ENCODE results near the gene RECK. TPM values are rescaled to one million over a fixed set of nuclear protein-coding genes. Genes with fewer than 3 reads are reported as not detected.

RECK gene
- total RNA-seq, 1 donor from 2014 or later = 11.7 TPM

GRCh38 chr9:36018891-36019720, 17.6 kb upstream of the RECK start:
- H3K4me1 Mint-ChIP-seq (ENCODE audit: unreplicated experiment) = peaks cover 4% of the 10 kb centered on the region
- no peak for DNase-seq (ENCODE audit: extremely low spot score, unreplicated experiment)

GRCh38 chr9:36021968-36022367, 14.7 kb upstream of the RECK start:
- Mint-ChIP-seq H3K9me3 (no peaks in the 10 kb centered on the region), H3K27me3 (peaks cover 9% of the 10 kb centered on the region), H3K4me1 (ENCODE audit: unreplicated experiment) (peaks cover 4% of the 10 kb centered on the region), H3K36me3 (no peaks in the 10 kb centered on the region), H3K27ac (no peak overlapping the region), H3K4me3 (no peak overlapping the region)
- no peak for DNase-seq (ENCODE audit: extremely low spot score, unreplicated experiment)
- TF ChIP-seq CTCF (conservative IDR thresholded peaks at IDR 0.05) = no peak

More at GRCh38 chr9:36018891-36019720, 17.6 kb upstream of the RECK start:
- Mint-ChIP-seq H3K9me3 (no peaks in the 10 kb centered on the region), H3K4me3 (no peak overlapping the region), H3K27me3 (peaks cover 20% of the 10 kb centered on the region), H3K27ac (no peak overlapping the region), H3K36me3 (no peaks in the 10 kb centered on the region)
- no peak for TF ChIP-seq CTCF (conservative IDR thresholded peaks at IDR 0.05)

- DNase-seq (ENCODE audit: extremely low spot score, unreplicated experiment) = no peak
- no peak overlapping the region for H3K27ac Mint-ChIP-seq
- H3K36me3 Mint-ChIP-seq = no peaks in the 10 kb centered on the region
- H3K27me3 Mint-ChIP-seq = peaks cover 9% of the 10 kb centered on the region
- H3K4me3 Mint-ChIP-seq = no peak overlapping the region
- TF ChIP-seq CTCF (conservative IDR thresholded peaks at IDR 0.05) = peak; percentile 91
- H3K9me3 Mint-ChIP-seq = no peaks in the 10 kb centered on the region
- H3K4me1 Mint-ChIP-seq (ENCODE audit: unreplicated experiment) = peaks cover 4% of the 10 kb centered on the region
Observed at GRCh38 chr9:36023260-36024048, 13.3 kb upstream of the RECK start.

GRCh38 chr9:36025746-36026145, 11.0 kb upstream of the RECK start:
- no peak for TF ChIP-seq CTCF (conservative IDR thresholded peaks at IDR 0.05)
- no peaks in the 10 kb centered on the region for H3K36me3 Mint-ChIP-seq
- H3K27me3 Mint-ChIP-seq = peaks cover 24% of the 10 kb centered on the region
- no peaks in the 10 kb centered on the region for H3K9me3 Mint-ChIP-seq
- no peaks in the 10 kb centered on the region for H3K4me1 Mint-ChIP-seq (ENCODE audit: unreplicated experiment)
- H3K27ac Mint-ChIP-seq = no peak overlapping the region
- no peak for DNase-seq (ENCODE audit: extremely low spot score, unreplicated experiment)
- H3K4me3 Mint-ChIP-seq = no peak overlapping the region

- Mint-ChIP-seq H3K4me1 (ENCODE audit: unreplicated experiment) (no peaks in the 10 kb centered on the region), H3K27me3 (peaks cover 32% of the 10 kb centered on the region), H3K36me3 (no peaks in the 10 kb centered on the region), H3K27ac (no peak overlapping the region), H3K9me3 (no peaks in the 10 kb centered on the region), H3K4me3 (no peak overlapping the region)
- no peak for DNase-seq (ENCODE audit: extremely low spot score, unreplicated experiment)
- no peak for TF ChIP-seq CTCF (conservative IDR thresholded peaks at IDR 0.05)
Observed at GRCh38 chr9:36029202-36029601, 7.5 kb upstream of the RECK start.

Data from type B pancreatic cell (in vitro differentiated cells).